MCF 10A (cell line): Measurements from ENCODE around the gene ZBTB46. TPM values are rescaled to one million over a fixed set of nuclear protein-coding genes. Genes with fewer than 3 reads are reported as not detected.
"Not testable (repeated sequence)": the region's sequence is repeated elsewhere in the genome, so short reads cannot be mapped to it uniquely, and the experiment has no call there.

Experiments used
- BruUV-seq: library from RNA; stranded (reverse); fragments of 400-500 nt; replicated peaks from 2 replicates; lab custom pipeline; 2021; lab: Mats Ljungman, UMichigan
- CTCF ChIA-PET: fragments of 300-600 bp; sonication (Branson Sonifier 250); formaldehyde crosslinking; extraction: SDS; loops from one replicate; lab custom pipeline; 2021; ENCODE audit warnings: antibody characterized with exemption, inconsistent platforms; lab: Yijun Ruan, JAX
- POLR2A ChIA-PET: fragments of 300-600, 350-650 bp; sonication (Branson Sonifier 250); formaldehyde crosslinking; extraction: SDS; loops from one replicate; lab custom pipeline; 2020; ENCODE audit warnings: antibody characterized with exemption, inconsistent platforms; lab: Yijun Ruan, JAX
- DNase-seq: peaks from one replicate; pipeline ENCODE4 v3.0.0-alpha.2; 2018; ENCODE audit not compliant: unreplicated experiment
- H3K27ac Mint-ChIP-seq: one replicate; pipeline ENCODE4 v1.8.0; 2022; ENCODE audit warnings: mild to moderate bottlenecking, low read depth, mixed read lengths; ENCODE audit not compliant: unreplicated experiment
- H3K27me3 Mint-ChIP-seq: one replicate; pipeline ENCODE4 v1.8.0; 2022; ENCODE audit warnings: mixed read lengths; ENCODE audit not compliant: insufficient read depth, unreplicated experiment
- H3K36me3 Mint-ChIP-seq: one replicate; pipeline ENCODE4 v1.8.0; 2022; ENCODE audit warnings: mild to moderate bottlenecking, moderate library complexity, mixed read lengths; ENCODE audit not compliant: insufficient read depth, unreplicated experiment
- H3K4me1 Mint-ChIP-seq: one replicate; pipeline ENCODE4 v1.8.0; 2022; ENCODE audit warnings: mixed read lengths; ENCODE audit not compliant: insufficient read depth, unreplicated experiment
- H3K4me3 Mint-ChIP-seq: one replicate; pipeline ENCODE4 v1.8.0; 2022; ENCODE audit warnings: mild to moderate bottlenecking, moderate library complexity, mixed read lengths; ENCODE audit not compliant: unreplicated experiment
- H3K9me3 Mint-ChIP-seq: one replicate; pipeline ENCODE4 v1.8.0; 2022; ENCODE audit warnings: mixed read lengths; ENCODE audit not compliant: unreplicated experiment
- intact Hi-C: fragments of 100-400 bp; cut with micrococcal nuclease; formaldehyde crosslinking; loops from 2 replicates; pipeline ENCODE4 v1.14.1; 2022
- total RNA-seq: library from RNA; stranded (reverse); gene quantifications from 2 replicates; pipeline ENCODE4 v1.2.3, GENCODE V29; 2022
- TF ChIP-seq, protein P1 (sequence below): fragments of 200-600 bp; IDR thresholded peaks from one replicate; pipeline ENCODE4 v1.8.0; 2022; ENCODE audit warnings: antibody characterized with exemption, mild to moderate bottlenecking; ENCODE audit not compliant: unreplicated experiment

ZBTB46 gene
- total RNA-seq, 1 experiment from 2014 or later = 0.63 TPM

DNA sequence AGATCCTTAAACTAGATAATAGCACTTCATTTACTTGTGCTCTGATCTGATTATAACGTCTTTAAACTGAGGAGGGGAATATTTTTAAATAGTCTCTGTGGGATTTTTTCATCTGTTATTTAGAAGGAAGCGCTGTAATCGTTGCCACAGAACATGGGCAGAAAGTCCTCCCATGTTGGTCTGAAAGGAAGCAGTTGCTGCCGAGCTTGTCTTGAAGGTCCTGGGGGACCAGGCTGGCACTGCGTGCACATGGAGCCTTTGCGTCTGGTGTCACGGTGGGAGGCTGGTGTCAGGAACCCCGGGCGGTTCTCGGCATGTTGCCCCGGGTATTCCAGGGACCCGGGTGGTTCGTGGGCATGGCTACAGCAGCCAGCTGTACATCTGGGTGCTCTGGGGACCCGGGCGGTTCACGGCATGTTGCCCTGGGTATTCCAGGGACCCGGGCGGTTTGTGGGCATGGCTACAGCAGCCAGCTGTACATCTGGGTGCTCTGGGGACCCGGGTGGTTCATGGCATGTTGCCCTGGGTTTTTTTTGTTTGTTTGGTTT lies 45.5 kb upstream of the ZBTB46 start:
- POLR2A ChIA-PET = interaction anchor here (2.2 to 7.5 kb wide), 3 partner anchors 12 to 20 kb away, joined by 9 to 85 read pairs (median 45); partner anchors contain the start of genes DNAJC5 and TPD52L2
- intact Hi-C loops = no loop called here
- BruUV-seq = no TSS peak
- Mint-ChIP-seq H3K4me1 (peaks cover 6% of the 10 kb centered on the region), H3K36me3 (peaks cover 82% of the 10 kb centered on the region), H3K27me3 (no peaks in the 10 kb centered on the region), H3K4me3 (no peak overlapping the region), H3K9me3 (no peaks in the 10 kb centered on the region), H3K27ac (no peak overlapping the region)
- TF ChIP-seq, protein P1, sequence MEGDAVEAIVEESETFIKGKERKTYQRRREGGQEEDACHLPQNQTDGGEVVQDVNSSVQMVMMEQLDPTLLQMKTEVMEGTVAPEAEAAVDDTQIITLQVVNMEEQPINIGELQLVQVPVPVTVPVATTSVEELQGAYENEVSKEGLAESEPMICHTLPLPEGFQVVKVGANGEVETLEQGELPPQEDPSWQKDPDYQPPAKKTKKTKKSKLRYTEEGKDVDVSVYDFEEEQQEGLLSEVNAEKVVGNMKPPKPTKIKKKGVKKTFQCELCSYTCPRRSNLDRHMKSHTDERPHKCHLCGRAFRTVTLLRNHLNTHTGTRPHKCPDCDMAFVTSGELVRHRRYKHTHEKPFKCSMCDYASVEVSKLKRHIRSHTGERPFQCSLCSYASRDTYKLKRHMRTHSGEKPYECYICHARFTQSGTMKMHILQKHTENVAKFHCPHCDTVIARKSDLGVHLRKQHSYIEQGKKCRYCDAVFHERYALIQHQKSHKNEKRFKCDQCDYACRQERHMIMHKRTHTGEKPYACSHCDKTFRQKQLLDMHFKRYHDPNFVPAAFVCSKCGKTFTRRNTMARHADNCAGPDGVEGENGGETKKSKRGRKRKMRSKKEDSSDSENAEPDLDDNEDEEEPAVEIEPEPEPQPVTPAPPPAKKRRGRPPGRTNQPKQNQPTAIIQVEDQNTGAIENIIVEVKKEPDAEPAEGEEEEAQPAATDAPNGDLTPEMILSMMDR = no peak
- CTCF ChIA-PET = interaction anchor here (0.8 to 2.2 kb wide), 2 partner anchors 11 to 19 kb away, joined by 3 to 8 read pairs; no protein-coding TSS in a partner anchor
- no peak for DNase-seq

DNA sequence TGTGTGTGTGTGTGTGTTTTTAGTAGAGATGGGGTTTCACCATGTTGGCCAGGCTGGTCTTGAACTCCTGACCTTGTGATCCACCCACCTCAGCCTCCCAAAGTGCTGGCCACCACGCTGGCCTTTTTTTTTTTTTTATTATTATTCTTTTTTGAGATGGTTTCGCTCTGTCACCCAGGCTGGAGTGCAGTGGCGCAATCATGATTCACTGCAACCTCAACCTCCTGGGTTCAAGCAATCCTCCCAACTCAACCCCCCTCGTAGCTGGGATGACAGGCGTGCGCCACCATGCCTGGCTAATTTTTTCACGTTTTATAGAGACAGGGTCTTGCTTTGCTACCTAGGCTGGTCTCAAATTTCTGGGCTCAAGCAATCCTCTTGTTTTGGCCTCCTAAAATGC lies 43.2 kb upstream of the ZBTB46 start:
- DNase-seq = peak; percentile 35
- H3K27ac Mint-ChIP-seq, H3K4me3 Mint-ChIP-seq, H3K27me3 Mint-ChIP-seq, intact Hi-C loops, H3K4me1 Mint-ChIP-seq, BruUV-seq, H3K9me3 Mint-ChIP-seq: not testable (repeated sequence)
- peaks cover 93% of the 10 kb centered on the region for H3K36me3 Mint-ChIP-seq
- ChIA-PET POLR2A (interaction anchor here (1.1 to 7.5 kb wide), 8 partner anchors 9 to 247 kb away, joined by 3 to 85 read pairs (median 10); partner anchors contain the start of genes ARFRP1, DNAJC5, GMEB2 and TPD52L2), CTCF (interaction anchor here (0.6 to 2.2 kb wide), 4 partner anchors 8 to 270 kb away, joined by 3 to 8 read pairs (median 4); no protein-coding TSS in a partner anchor)

DNA sequence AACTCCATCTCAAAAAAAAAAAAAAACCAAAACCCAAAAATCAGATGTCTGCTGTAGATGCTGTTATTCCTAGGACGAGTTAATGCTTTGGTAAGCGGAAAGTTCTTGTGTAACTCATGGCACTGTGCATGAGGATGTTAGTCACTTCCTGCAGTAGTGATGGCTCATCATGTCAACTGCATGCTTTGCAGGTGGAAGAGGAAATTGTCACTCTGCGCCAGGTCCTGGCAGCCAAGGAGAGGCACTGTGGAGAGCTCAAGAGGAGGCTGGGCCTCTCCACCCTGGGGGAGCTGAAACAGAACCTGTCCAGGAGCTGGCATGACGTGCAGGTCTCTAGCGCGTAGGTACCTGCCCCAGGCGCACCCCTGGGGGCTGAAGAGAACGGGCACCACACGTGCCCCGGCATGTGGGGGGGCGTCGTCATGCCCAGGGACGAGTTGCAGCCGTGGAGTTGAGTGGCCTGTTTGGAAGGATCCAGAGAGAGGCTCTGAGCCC lies 42.5 kb upstream of the ZBTB46 start:
- Mint-ChIP-seq H3K27me3 (no peaks in the 10 kb centered on the region), H3K27ac (peak overlapping the region; percentile 73), H3K4me3 (peak overlapping the region; percentile 19), H3K4me1 (peaks cover 6% of the 10 kb centered on the region), H3K36me3 (peaks cover 90% of the 10 kb centered on the region), H3K9me3 (no peaks in the 10 kb centered on the region)
- ChIA-PET CTCF (interaction anchor here (0.6 to 1.3 kb wide), 5 partner anchors 10 to 681 kb away, joined by 3 to 4 read pairs (median 4); no protein-coding TSS in a partner anchor), POLR2A (interaction anchor here (0.6 to 7.5 kb wide), 11 partner anchors 9 to 948 kb away, joined by 3 to 85 read pairs (median 7); partner anchors contain the start of genes ARFRP1, DNAJC5, GMEB2 and TPD52L2)
- intact Hi-C loops = loop anchor here (2.0 kb wide), 2 partner anchors 21 to 167 kb away; partner anchors contain the start of genes ARFRP1 and DNAJC5
- TF ChIP-seq, protein P1 = no peak
- no TSS peak for BruUV-seq
- DNase-seq = peak; percentile 95

DNA sequence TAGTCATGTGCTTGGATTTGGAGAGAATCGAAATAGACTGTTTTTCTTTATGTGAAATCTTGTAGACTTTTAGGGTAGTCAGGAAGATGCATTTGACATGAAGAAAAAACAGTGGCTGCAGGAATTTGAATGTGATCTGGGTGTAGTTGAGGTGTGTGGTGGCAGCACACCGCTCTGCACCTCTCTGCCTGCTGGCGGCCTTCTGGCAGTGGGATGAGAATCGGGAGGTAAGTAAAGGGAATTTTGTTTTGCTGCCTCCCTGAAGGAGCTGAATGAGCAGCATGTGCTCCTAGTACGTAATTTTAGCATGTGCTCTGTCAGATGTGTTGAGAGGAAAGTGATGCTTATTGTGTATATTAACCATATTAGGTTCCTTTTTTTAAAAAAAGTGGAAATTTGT lies 37.2 kb upstream of the ZBTB46 start:
- ChIA-PET POLR2A (interaction anchor here (0.6 to 4.8 kb wide), 5 partner anchors 9 to 149 kb away, joined by 3 to 142 read pairs (median 3); partner anchors contain the start of gene DNAJC5), CTCF (interaction anchor here (0.5 to 1.5 kb wide), 3 partner anchors 33 to 112 kb away, joined by 3 to 4 read pairs (median 3); no protein-coding TSS in a partner anchor)
- no peak overlapping the region for H3K4me3 Mint-ChIP-seq
- peak overlapping the region; percentile 68 for H3K27ac Mint-ChIP-seq
- peaks cover 82% of the 10 kb centered on the region for H3K36me3 Mint-ChIP-seq
- no peaks in the 10 kb centered on the region for H3K9me3 Mint-ChIP-seq
- intact Hi-C loops = no loop called here
- BruUV-seq = TSS peak; percentile 3
- TF ChIP-seq, protein P1 = no peak
- DNase-seq = no peak
- H3K4me1 Mint-ChIP-seq = peaks cover 7% of the 10 kb centered on the region
- no peaks in the 10 kb centered on the region for H3K27me3 Mint-ChIP-seq

DNA sequence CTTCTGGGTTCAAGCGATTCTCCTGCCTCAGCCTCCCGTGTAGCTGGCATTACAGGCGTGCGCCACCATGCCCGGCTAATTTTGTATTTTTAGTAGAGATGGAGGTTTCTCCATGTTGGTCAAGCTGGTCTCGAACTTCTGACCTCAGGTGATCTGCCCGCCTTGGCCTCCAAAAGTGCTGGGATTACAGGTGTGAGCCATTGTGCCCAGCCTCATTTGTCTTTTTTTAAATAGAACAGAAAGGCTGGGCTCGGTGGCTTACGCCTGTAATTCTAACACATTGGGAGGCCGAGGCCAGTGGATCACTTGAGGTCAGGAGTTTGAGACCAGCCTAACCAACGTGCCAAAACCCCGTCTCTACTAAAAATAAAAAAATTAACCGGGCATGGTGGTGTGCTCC lies 36.0 kb upstream of the ZBTB46 start:
- H3K27ac Mint-ChIP-seq, H3K27me3 Mint-ChIP-seq, H3K9me3 Mint-ChIP-seq, DNase-seq, intact Hi-C loops, H3K4me1 Mint-ChIP-seq, BruUV-seq: not testable (repeated sequence)
- POLR2A ChIA-PET = interaction anchor here (0.7 to 4.8 kb wide), 7 partner anchors 9 to 242 kb away, joined by 4 to 142 read pairs (median 58); partner anchors contain the start of genes ARFRP1, DNAJC5 and ZGPAT
- CTCF ChIA-PET = interaction anchor here (0.7 to 1.6 kb wide), 2 partner anchors 120 to 171 kb away, joined by 3 to 4 read pairs; no protein-coding TSS in a partner anchor
- Mint-ChIP-seq H3K36me3 (peaks cover 71% of the 10 kb centered on the region), H3K4me3 (peak overlapping the region; percentile 98)
